Stimulated activated effector memory CD8-positive, alpha-beta T cell treated with anti-CD3 and anti-CD28 coated beads, Interleukin-12 subunit alpha, Interleukin-12 subunit beta, amount 100 ng/mL, for 72 hours (primary cell): ENCODE measurements around the gene IER3.

Experiments
- ATAC-seq: fragments of 150-1000 bp; cut with Tn5 transposase; 2 replicates; pipeline ENCODE4 v1.10.0; 2021
- DNase-seq, 2 donors: peaks; one replicate each; pipeline ENCODE4 v3.0.0; 2021 to 2022; ENCODE audit warnings: low spot score in 2 of 2
- H3K27ac Mint-ChIP-seq: one replicate; pipeline ENCODE4 v1.8.0; 2022; ENCODE audit warnings: mild to moderate bottlenecking, mixed read lengths
- H3K36me3 Mint-ChIP-seq: one replicate; pipeline ENCODE4 v1.8.0; 2022; ENCODE audit warnings: mild to moderate bottlenecking, mixed read lengths
- H3K4me1 Mint-ChIP-seq: one replicate; pipeline ENCODE4 v1.8.0; 2022; ENCODE audit warnings: mixed read lengths
- H3K4me3 Mint-ChIP-seq: one replicate; pipeline ENCODE4 v1.8.0; 2022; ENCODE audit warnings: mild to moderate bottlenecking, mixed read lengths
- H3K9me3 Mint-ChIP-seq: one replicate; pipeline ENCODE4 v1.8.0; 2022; ENCODE audit warnings: mixed read lengths

The IER3 gene, protein sequence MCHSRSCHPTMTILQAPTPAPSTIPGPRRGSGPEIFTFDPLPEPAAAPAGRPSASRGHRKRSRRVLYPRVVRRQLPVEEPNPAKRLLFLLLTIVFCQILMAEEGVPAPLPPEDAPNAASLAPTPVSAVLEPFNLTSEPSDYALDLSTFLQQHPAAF

GRCh38 chr6:30744054-30744805 lies at the start of gene IER3:
Gene IER3 (minus strand): TSS chr6:30744547. CDS start chr6:30744518, 29 bp downstream.
- peaks cover 72% of the 10 kb centered on the region for H3K4me1 Mint-ChIP-seq
- no peaks in the 10 kb centered on the region for H3K9me3 Mint-ChIP-seq
- peak within 1 kb of the TSS; percentile 98 for H3K4me3 Mint-ChIP-seq
- H3K36me3 Mint-ChIP-seq, result peaks cover 61% of the 10 kb centered on the region
- H3K27ac Mint-ChIP-seq, result peak within 1 kb of the TSS; percentile 98
- DNase-seq (peak; percentile 75 to 93), ATAC-seq (peak; percentile 66)

DNA sequence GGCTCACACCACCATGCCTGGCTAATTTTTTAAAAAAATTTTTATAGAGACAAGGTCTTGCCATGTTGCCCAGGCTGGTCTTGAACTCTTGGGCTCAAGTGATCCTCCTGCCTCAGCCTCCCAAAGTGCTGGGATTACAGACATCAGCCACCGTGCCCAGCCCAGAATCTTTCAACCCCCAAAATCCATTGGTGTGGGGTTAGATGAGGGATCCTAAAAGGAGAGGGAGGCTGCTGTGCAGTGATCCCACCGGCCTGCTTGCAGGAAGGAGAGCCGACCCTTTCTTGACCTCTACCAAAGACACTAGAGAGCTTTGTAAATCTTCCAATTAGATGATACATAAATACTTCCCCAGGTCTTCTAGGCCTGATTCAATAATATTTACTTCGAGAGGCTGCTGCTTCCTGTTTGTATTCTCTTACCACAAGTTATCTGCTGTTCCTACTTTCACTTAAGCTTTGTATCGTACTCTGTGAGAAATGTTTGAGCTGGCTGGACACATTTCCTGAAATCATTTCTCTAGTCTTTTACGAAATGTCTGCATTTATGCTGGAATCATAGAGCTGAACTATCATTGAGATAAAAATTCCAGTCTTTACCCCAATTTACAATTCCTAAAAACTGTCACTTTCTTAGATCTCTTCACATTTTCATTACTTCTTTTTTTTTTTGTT lies 49.3 kb upstream of the IER3 start:
- DNase-seq, result peak in 1 of 2 donors; percentile 55
- peak; percentile 88 for ATAC-seq
- Mint-ChIP-seq H3K4me3 (peak overlapping the region; percentile 58), H3K9me3 (no peaks in the 10 kb centered on the region), H3K27ac (peak overlapping the region; percentile 85), H3K36me3 (no peaks in the 10 kb centered on the region), H3K4me1 (peaks cover 25% of the 10 kb centered on the region)

DNA sequence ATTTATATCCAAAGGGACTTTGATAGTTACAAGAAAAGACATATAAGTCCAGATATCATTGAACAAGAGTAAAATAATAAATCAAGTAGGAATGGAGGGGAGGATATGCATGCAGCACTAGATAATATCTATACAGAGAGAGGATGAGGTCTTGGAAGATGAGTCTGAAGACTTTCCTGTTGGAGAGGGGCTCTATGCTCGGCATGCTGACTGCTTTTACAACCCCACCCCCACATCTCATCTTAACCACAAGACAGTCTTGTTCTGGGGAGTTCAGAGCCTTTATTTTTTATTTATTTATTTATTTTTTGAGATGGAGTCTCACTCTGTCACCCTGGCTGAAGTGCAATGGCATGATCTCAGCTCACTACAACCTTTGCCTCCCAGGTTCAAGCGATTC lies 48.4 kb upstream of the IER3 start:
- peaks cover 33% of the 10 kb centered on the region for H3K4me1 Mint-ChIP-seq
- H3K27ac Mint-ChIP-seq, result no peak overlapping the region
- H3K4me3 Mint-ChIP-seq, result no peak overlapping the region
- H3K36me3 Mint-ChIP-seq, result peaks cover 4% of the 10 kb centered on the region
- ATAC-seq, result no peak
- H3K9me3 Mint-ChIP-seq, result no peaks in the 10 kb centered on the region
- no peak for DNase-seq

DNA sequence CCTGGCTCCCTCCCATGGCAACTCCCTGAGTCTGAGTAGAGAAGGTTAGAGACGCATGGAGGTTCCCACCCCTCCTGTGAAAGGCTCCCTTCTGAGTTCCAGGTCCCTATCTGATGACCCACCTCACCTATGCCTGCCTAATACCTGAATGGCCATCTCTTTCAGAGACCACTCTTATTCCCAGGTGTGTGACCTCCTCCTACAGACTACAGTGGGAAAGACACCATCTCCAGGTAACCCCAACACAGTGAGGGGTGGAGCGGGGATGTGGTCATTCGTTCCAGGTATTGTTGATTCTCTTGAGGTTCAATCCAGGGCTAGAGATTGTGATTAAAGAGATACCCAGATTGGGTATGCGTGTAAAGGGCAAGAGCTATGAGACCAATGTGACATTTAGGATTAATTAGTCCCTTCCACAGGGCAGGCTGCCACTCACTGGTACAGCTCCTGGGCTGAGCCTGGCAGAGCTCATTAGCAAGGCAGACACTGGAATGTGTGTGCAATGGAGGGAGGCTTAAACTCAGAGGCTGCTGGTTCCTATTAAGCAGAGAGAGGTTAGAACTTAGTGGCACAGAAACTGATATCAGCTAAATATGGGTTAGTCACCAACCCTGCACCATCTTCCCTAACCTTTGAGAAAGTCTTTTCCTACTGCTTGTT lies 46.5 kb upstream of the IER3 start:
- no peak for DNase-seq
- Mint-ChIP-seq H3K36me3 (peaks cover 9% of the 10 kb centered on the region), H3K4me3 (no peak overlapping the region), H3K27ac (peak overlapping the region; percentile 71), H3K4me1 (peaks cover 45% of the 10 kb centered on the region), H3K9me3 (no peaks in the 10 kb centered on the region)
- no peak for ATAC-seq

- ATAC-seq (no peak), DNase-seq (no peak)
- H3K9me3 Mint-ChIP-seq, result no peaks in the 10 kb centered on the region
- H3K4me3 Mint-ChIP-seq, result no peak overlapping the region
- no peak overlapping the region for H3K27ac Mint-ChIP-seq
- H3K4me1 Mint-ChIP-seq, result peaks cover 55% of the 10 kb centered on the region
- peaks cover 9% of the 10 kb centered on the region for H3K36me3 Mint-ChIP-seq
These were observed 45.3 kb upstream of the IER3 start for GRCh38 chr6:30789606-30790005.

DNA sequence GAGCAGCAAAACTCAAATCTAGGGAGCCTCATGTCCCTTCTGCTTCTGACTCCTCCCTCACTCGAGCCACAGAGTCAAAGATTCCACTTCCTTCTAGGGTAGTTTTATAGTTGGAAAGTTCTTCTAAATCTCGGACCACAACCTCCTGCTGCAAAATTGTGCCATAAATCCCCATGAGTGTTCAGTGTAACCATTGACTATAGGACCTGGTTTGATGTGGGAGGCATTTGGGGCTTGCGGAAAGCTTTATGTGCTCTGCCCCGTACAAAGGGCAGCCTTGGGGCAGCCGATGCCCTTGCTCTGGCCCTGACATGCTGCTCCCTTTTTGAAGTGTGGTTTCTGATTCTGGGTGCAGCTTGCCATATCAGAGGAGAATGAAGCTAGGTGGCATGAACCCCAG lies 43.6 kb upstream of the IER3 start:
- H3K4me1 Mint-ChIP-seq, result peaks cover 45% of the 10 kb centered on the region
- no peak for DNase-seq
- H3K9me3 Mint-ChIP-seq, result no peaks in the 10 kb centered on the region
- ATAC-seq, result peak; percentile 36
- H3K27ac Mint-ChIP-seq, result peak overlapping the region; percentile 12
- peak overlapping the region; percentile 30 for H3K4me3 Mint-ChIP-seq
- H3K36me3 Mint-ChIP-seq, result peaks cover 9% of the 10 kb centered on the region

DNA sequence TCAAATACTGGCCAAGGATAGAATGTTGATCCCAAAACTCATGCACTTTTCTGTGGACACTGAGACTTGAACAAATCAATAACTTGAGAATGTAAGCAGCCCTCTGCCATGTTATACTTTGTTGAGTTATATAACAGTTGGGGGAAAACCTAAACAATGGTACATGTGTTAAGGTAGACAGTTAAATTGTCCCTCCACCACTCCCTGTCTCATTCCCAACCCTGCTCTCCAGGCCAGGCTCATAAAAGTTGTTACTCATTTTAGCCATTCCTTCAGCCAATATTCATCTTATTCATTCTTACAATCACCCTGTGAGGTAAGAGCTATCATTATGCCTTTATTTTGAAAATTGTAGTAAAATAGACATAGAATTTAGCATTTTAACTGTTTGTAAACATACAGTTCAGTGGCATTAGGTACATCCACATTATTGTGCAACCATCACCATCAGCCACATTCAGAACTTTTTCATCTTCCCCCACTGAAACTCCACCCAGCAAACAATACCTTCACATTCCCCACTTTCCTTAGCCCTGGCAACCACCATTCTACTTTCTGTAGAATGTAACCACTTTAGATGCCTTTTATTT lies 38.2 kb upstream of the IER3 start:
- ATAC-seq, result no peak
- peaks cover 5% of the 10 kb centered on the region for H3K36me3 Mint-ChIP-seq
- H3K4me1 Mint-ChIP-seq, result peaks cover 42% of the 10 kb centered on the region
- no peaks in the 10 kb centered on the region for H3K9me3 Mint-ChIP-seq
- no peak overlapping the region for H3K27ac Mint-ChIP-seq
- no peak for DNase-seq
- H3K4me3 Mint-ChIP-seq, result no peak overlapping the region

DNA sequence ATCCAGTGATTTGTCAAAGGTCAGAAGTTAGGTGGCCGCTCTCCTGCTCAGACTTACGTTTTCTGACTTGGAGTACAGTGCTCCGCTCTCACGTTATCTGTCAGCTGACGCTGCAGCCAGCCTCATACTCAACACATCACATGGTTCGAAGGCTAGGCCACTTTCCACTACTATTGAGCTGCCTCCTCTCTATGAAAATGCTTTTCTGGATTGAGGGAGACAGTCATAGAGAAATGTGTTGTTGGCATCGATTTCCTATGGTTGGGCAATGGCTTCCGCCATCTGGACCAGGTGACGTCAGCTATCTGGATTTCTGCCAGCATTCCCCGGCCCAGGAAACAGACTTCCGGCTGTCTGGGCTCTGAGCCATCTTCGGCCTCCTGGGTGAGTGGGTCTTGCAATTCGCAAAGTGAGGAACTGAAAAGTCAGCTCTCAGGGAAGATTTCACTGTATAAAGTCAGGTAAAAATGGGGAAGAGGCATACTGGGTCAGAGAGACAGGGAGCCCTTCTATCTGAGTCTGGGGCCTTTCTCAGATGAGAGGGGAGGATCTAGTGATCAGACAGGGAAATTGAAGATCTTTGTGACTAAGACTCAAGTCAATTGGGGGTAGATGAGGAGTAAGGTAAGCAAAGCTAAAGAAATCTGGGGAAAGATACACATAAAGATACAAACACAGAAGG lies 37.5 kb upstream of the IER3 start:
- H3K36me3 Mint-ChIP-seq, result peaks cover 5% of the 10 kb centered on the region
- ATAC-seq, result no peak
- H3K27ac Mint-ChIP-seq, result no peak overlapping the region
- peaks cover 46% of the 10 kb centered on the region for H3K4me1 Mint-ChIP-seq
- DNase-seq, result no peak
- no peaks in the 10 kb centered on the region for H3K9me3 Mint-ChIP-seq
- H3K4me3 Mint-ChIP-seq, result no peak overlapping the region

- H3K27ac Mint-ChIP-seq, result no peak overlapping the region
- H3K4me1 Mint-ChIP-seq, result peaks cover 41% of the 10 kb centered on the region
- ATAC-seq, result no peak
These were observed 37.0 kb upstream of the IER3 start for GRCh38 chr6:30781395-30781742.

GRCh38 chr6:30780642-30780920 lies 36.2 kb upstream of the IER3 start:
- no peak overlapping the region for H3K4me3 Mint-ChIP-seq

More at GRCh38 chr6:30781395-30781742, 37.0 kb upstream of the IER3 start:
- Mint-ChIP-seq H3K9me3 (no peaks in the 10 kb centered on the region), H3K36me3 (peaks cover 4% of the 10 kb centered on the region), H3K4me3 (no peak overlapping the region)
- DNase-seq, result no peak

DNA sequence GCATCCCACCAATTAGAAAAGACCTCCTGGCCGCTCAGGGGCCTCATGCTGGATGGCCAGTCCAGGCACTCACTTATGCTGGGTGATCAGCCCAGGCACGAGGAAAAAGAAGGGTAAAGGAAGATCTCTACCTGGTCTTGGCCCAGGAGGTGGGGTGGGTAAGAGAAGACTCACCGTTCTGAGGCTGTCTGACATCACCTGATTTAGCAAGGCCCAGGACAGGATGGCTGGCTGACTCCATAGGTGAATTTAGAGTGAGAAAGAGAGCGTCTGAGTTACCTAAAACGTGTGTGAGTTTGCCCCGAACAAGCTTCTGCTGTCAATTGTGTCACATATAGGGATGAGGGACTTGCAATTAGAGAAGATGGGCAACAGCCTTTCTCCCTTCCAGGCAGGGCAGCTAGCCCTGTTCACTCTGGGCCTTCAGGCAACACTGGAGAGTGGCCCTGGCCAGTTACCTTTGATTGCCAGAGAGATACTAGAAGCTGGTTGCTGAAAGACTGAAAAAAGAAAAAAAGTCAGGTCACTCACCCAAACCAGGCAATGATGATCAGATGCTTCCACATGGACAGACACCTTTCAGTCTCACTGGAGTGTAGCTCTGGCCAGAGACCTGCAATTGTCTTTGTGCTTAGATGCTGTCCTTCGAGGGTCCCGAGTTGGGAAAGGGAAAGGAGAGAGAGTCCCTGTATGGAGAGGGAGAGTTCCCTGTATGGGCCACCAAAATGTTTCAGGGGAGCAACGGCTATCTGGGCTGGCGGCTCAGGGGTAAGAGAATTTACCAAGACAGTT lies 35.7 kb upstream of the IER3 start:
- ATAC-seq (no peak), DNase-seq (no peak)
- H3K9me3 Mint-ChIP-seq, result no peaks in the 10 kb centered on the region
- no peaks in the 10 kb centered on the region for H3K36me3 Mint-ChIP-seq
- peak overlapping the region; percentile 8 for H3K27ac Mint-ChIP-seq
- peaks cover 27% of the 10 kb centered on the region for H3K4me1 Mint-ChIP-seq
- no peak overlapping the region for H3K4me3 Mint-ChIP-seq

More at GRCh38 chr6:30780642-30780920, 36.2 kb upstream of the IER3 start:
- no peak overlapping the region for H3K27ac Mint-ChIP-seq
- no peaks in the 10 kb centered on the region for H3K36me3 Mint-ChIP-seq
- ATAC-seq (no peak), DNase-seq (no peak)
- peaks cover 33% of the 10 kb centered on the region for H3K4me1 Mint-ChIP-seq
- no peaks in the 10 kb centered on the region for H3K9me3 Mint-ChIP-seq

DNA sequence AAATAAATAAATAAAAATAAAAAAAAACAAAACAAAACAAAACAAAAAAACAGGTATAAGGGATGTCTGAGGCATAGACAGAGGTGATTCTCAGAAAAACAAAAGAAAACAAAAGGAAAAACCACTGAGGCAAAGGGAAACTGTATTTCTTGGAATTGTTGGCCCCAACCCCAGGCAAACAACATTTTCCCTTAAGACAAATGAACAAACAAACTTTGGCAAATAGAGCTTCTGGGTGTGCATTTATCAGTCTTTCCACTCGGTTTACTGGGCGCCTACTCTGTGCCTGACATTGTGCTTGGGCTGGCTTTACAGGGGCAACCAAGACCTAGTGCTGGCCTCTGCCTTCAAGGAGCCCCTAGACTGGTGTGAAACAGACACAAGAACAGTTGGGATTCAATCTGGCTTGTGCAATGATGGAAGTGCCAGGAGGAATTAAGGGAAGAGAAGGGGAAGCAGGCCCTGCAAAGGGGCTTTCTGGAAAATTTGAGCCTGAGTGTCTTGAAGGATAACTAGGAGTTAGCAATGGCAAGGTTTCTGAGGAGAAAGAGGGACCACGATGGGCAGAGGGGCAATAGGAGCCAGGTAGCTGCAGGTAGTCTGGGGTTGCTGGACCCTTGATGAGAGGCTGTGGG lies 33.8 kb upstream of the IER3 start:
- H3K4me1 Mint-ChIP-seq, result peaks cover 27% of the 10 kb centered on the region
- DNase-seq (no peak), ATAC-seq (no peak)
- H3K36me3 Mint-ChIP-seq, result no peaks in the 10 kb centered on the region
- no peak overlapping the region for H3K4me3 Mint-ChIP-seq
- H3K9me3 Mint-ChIP-seq, result no peaks in the 10 kb centered on the region
- H3K27ac Mint-ChIP-seq, result peak overlapping the region; percentile 65

GRCh38 chr6:30777155-30777485 lies 32.8 kb upstream of the IER3 start:
- ATAC-seq, result no peak
- Mint-ChIP-seq H3K9me3 (no peaks in the 10 kb centered on the region), H3K4me1 (peaks cover 37% of the 10 kb centered on the region), H3K27ac (peak overlapping the region; percentile 49), H3K4me3 (no peak overlapping the region), H3K36me3 (no peaks in the 10 kb centered on the region)
- no peak for DNase-seq
